Left ventricle myocardium inferior (tissue), 1 donor: ENCODE results near the gene MGST3. TPM values are rescaled to one million over a fixed set of nuclear protein-coding genes. Genes with fewer than 3 reads are reported as not detected.
A peak's percentile ranks its signal among the peaks of the same experiment; 100 is the strongest.

Experiments used
- DNase-seq: peaks from one replicate; pipeline ENCODE4 v3.0.0-alpha.2; 2020
- H3K27ac ChIP-seq: fragments of 200-600 bp; replicated peaks from 2 replicates; pipeline ENCODE4 v1.8.0; 2021
- H3K27me3 ChIP-seq: fragments of 200-600 bp; 2 replicates; pipeline ENCODE4 v1.8.0; 2021; ENCODE audit warnings: low read depth
- H3K36me3 ChIP-seq: fragments of 200-600 bp; 2 replicates; pipeline ENCODE4 v1.8.0; 2021
- H3K4me1 ChIP-seq: fragments of 200-600 bp; 2 replicates; pipeline ENCODE4 v1.8.0; 2021
- H3K4me3 ChIP-seq: fragments of 200-600 bp; 2 replicates; pipeline ENCODE4 v1.8.0; 2021; ENCODE audit warnings: mild to moderate bottlenecking, moderate library complexity
- H3K9me3 ChIP-seq: fragments of 200-600 bp; replicated peaks from 2 replicates; pipeline ENCODE4 v1.8.0; 2021
- CTCF ChIP-seq: fragments of 200-600 bp; IDR thresholded peaks from 2 replicates; pipeline ENCODE4 v1.8.0; 2021; ENCODE audit warnings: antibody characterized with exemption, mild to moderate bottlenecking, borderline replicate concordance
- intact Hi-C: fragments of 100-400 bp; cut with micrococcal nuclease; formaldehyde crosslinking; loops from one replicate; pipeline ENCODE4 v1.11.0; 2022
- total RNA-seq: library from RNA; stranded (reverse); fragmentation: NEBNext Ultra II Directional; extraction: Animal tissue kit (Norgen Biotek cat#: 25700); gene quantifications from one replicate; pipeline ENCODE4 v1.2.1, GENCODE V29; 2021
- donor health status: DM: no; HTN: yes; CAD: no; lungs with severe emphysema.

Gene MGST3
- total RNA-seq, 1 donor from 2014 or later = 718 TPM

DNA sequence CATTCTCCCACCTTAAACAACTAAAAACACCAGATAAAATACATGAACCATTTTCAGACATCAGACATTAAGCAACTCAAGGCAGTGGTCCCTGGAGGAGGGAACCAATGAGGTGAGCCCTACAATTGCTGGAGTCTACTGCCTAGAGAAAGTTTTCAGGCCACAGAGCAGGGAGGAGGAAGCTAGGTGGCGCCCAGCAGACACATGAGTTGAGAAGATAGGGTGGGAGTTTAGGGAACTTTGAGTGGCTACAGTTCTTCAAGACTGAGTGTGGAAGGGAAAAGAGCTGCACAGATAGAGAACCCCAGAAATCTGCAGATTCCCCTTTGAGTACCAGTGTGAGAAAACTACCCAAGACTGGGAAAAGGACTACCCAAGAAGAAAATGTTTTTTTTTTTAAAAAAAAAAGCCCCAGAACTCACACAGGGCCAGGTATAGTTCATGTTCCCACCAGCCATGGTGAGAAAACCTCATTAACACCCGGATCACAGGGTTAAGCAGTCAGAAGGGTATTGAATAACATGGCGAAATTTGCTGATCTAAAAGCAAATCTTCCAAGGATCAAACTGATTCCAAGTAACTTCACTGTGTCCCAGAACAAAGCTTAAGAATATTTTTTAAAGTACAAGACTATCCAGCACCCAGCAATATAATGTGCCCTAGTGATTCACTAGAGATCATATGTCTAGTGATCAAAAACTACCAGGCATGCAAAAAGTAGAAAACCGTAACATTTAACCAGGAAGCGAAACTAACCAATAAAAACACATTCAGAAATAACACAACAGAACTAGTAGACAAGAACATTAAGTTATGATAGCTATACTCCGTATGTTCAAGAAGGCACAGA, 55.3 kb downstream of the MGST3 start:
- Histone ChIP-seq H3K27me3 (no peaks in the 10 kb centered on the region), H3K36me3 (peaks cover 51% of the 10 kb centered on the region), H3K27ac (no peak overlapping the region), H3K9me3 (no peaks in the 10 kb centered on the region), H3K4me3 (no peak overlapping the region), H3K4me1 (peaks cover 22% of the 10 kb centered on the region)
- DNase-seq = no peak
- intact Hi-C loops = no loop called here
- TF ChIP-seq CTCF = peak; percentile 8

DNA sequence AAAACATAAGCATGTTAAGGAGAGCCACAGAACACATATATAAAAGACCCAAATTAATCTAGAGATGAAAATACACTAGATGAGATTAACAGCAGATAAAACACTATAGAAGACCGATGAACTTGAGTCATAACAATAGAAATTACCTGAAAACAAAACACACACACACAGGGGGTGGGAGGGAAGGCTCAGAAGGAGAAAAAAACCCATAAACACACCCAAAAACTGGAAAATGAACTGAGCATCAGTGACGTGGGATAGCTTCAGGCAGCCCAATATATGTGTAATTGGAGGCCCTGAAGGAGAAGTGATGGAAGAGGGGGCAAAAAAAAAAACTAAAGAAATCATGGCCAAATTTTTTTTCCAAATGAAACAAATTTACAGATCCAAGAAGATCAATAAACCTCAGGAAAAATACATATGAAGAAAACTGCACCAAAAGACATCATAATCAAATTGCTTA, 56.0 kb downstream of the MGST3 start:
- Histone ChIP-seq H3K27ac (no peak overlapping the region), H3K27me3 (no peaks in the 10 kb centered on the region), H3K9me3 (no peaks in the 10 kb centered on the region), H3K4me1 (peaks cover 22% of the 10 kb centered on the region), H3K4me3 (no peak overlapping the region), H3K36me3 (peaks cover 48% of the 10 kb centered on the region)
- TF ChIP-seq CTCF = no peak
- intact Hi-C loops = no loop called here
- no peak for DNase-seq

- Histone ChIP-seq H3K27me3 (no peaks in the 10 kb centered on the region), H3K4me1 (peaks cover 22% of the 10 kb centered on the region), H3K27ac (no peak overlapping the region), H3K4me3 (no peak overlapping the region), H3K36me3 (peaks cover 38% of the 10 kb centered on the region), H3K9me3 (no peaks in the 10 kb centered on the region)
- intact Hi-C loops = no loop called here
- DNase-seq = no peak
- TF ChIP-seq CTCF = no peak
These were observed 57.0 kb downstream of the MGST3 start for GRCh38 chr1:165688046-165688445.

- Histone ChIP-seq H3K27me3 (no peaks in the 10 kb centered on the region), H3K27ac (no peak overlapping the region), H3K4me3 (no peak overlapping the region), H3K9me3 (no peaks in the 10 kb centered on the region), H3K4me1 (peaks cover 32% of the 10 kb centered on the region), H3K36me3 (peaks cover 35% of the 10 kb centered on the region)
- no peak for TF ChIP-seq CTCF
- intact Hi-C loops = no loop called here
- no peak for DNase-seq
These were observed 64.0 kb downstream of the MGST3 start for GRCh38 chr1:165695031-165695430.

DNA sequence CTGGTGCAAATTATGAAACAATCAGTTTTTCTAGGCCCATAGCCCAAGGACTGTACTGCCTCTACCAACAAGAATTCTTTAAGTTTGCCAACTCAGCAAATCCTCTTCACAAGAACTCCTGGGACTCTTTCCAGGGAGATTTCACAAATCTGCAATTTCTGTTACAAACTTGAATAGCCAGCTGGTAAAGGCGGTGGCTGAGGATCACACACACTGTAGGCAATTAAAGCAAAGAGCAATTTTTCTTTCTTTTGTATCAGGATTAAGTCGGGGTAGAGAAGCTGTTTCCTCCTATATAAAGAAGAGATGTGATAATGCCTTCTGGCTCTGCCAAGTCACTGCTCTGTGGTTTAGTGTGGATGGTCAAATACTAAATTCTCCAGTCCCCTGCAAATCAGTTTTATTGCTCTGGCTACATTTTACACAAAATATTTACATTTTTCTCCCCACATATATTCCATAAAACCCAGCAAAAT, 65.6 kb downstream of the MGST3 start:
- TF ChIP-seq CTCF = no peak
- Histone ChIP-seq H3K4me3 (peak overlapping the region; percentile 79), H3K36me3 (peaks cover 20% of the 10 kb centered on the region), H3K4me1 (peaks cover 32% of the 10 kb centered on the region), H3K27ac (peak overlapping the region; percentile 96), H3K9me3 (no peaks in the 10 kb centered on the region), H3K27me3 (no peaks in the 10 kb centered on the region)
- DNase-seq = no peak
- intact Hi-C loops = no loop called here
